ENCODE results near the gene MYOCD.

- TF ChIP-seq FOSL2 (IDR thresholded peaks at IDR 0.05) (no peak), FOSL2 (CRISPR knock-in tag; IDR thresholded peaks at IDR 0.05) (no peak), CTCF (IDR thresholded peaks at IDR 0.05) (no peak), MAX (IDR thresholded peaks at IDR 0.05) (no peak), EP300 (IDR thresholded peaks at IDR 0.05) (no peak), BHLHE40 (IDR thresholded peaks at IDR 0.05; ENCODE audit: low read depth, low read length) (no peak)
These were observed 34.6 kb upstream of the MYOCD start for GRCh38 chr17:12631076-12631475.

Data from A549 (cell line).